Stomach (tissue), 9 donors: ENCODE data around the gene KCNJ9. TPM values are rescaled to one million over a fixed set of nuclear protein-coding genes. Genes with fewer than 3 reads are reported as not detected.

Experiments used
- DNase-seq, 2 donors: peaks; one replicate each; pipeline versions ENCODE4 v3.0.0 to v3.0.0-alpha.2; 2013 to 2019
- H3K27ac ChIP-seq, 5 donors: fragments of 200-600 bp in 4 of 5; sonication (generic) in 4 of 5; one replicate each; pipeline ENCODE4 v1.5.1; 2013 to 2019; ENCODE audit warnings: mild to moderate bottlenecking in 1 of 5, moderate library complexity in 1 of 5
- H3K27me3 ChIP-seq, 3 donors: fragments of 200-600 bp; sonication (generic); one replicate each; pipeline ENCODE4 v1.5.1; 2017 to 2019; ENCODE audit warnings: mixed run types in 1 of 3
- H3K36me3 ChIP-seq, 4 donors: fragments of 200-600 bp; sonication (generic); 1 replicate in 3 of 4; 2 replicates in 1 of 4; pipeline ENCODE4 v1.5.1; 2016 to 2019
- H3K4me1 ChIP-seq, 4 donors: fragments of 200-600 bp; sonication (generic); one replicate each; pipeline ENCODE4 v1.5.1; 2016 to 2019
- H3K4me3 ChIP-seq, 4 donors: fragments of 200-600 bp; sonication (generic) in 3 of 4; one replicate each; pipeline ENCODE4 v1.5.1; 2016 to 2019; ENCODE audit warnings: mild to moderate bottlenecking in 1 of 4
- H3K9me3 ChIP-seq, 4 donors: fragments of 200-600 bp; sonication (generic); one replicate each; pipeline ENCODE4 v1.5.1; 2016 to 2019
- EP300 ChIP-seq: sonication (generic); formaldehyde crosslinking; IDR thresholded peaks from one replicate; pipeline ENCODE4 v1.6.1; 2017; ENCODE audit warnings: antibody characterized with exemption
- POLR2A ChIP-seq, 4 donors: fragments of 450-650 bp; IDR thresholded peaks; one replicate each; pipeline ENCODE4 v1.6.1; 2016; ENCODE audit warnings: antibody characterized with exemption in 4 of 4, control low read depth in 2 of 4, mild to moderate bottlenecking in 1 of 4, moderate library complexity in 1 of 4
- POLR2AphosphoS5 ChIP-seq, 3 donors: sonication (generic); formaldehyde crosslinking; IDR thresholded peaks; one replicate each; pipeline ENCODE4 v1.6.1; 2016; ENCODE audit warnings: antibody characterized with exemption in 3 of 3
- WGBS, 5 donors: extraction: QIAGEN DNeasy Blood & Tissue Kit in 3 of 5; methylation state at CpG; one replicate each; pipeline versions ENCODE4 v1.1.5 to v1.1.7; 2013 to 2018; 5-methylcytosine and 5-hydroxymethylcytosine counted together
- intact Hi-C: fragments of 100-400 bp; cut with DNase I; formaldehyde crosslinking; loops from one replicate; pipeline ENCODE4 v1.15.1; 2023; ENCODE audit warnings: low total_unique reads
- polyA plus RNA-seq, 3 donors: library from polyadenylated mRNA; stranded (reverse); fragments of 200-250 nt; gene quantifications; one replicate each; pipeline ENCODE4 v1.2.3, GENCODE V29; 2013
- total RNA-seq, 5 donors: library from RNA; depleted of rRNA; stranded (reverse); fragments of >200 nt; gene quantifications; one replicate each; pipeline versions ENCODE4 v1.1.0 to v1.2.3, GENCODE V29; 2014 to 2016
- TF ChIP-seq, protein P1 (sequence below), 7 experiments: fragments of 450-650 bp in 4 of 7; fragments of 200-600 bp in 3 of 7; sonication (generic) in 3 of 7; IDR thresholded peaks; one replicate each; pipeline ENCODE4 v1.5.1; 2016 to 2019; ENCODE audit warnings: antibody characterized with exemption in 7 of 7, control low read depth in 2 of 7, mild to moderate bottlenecking in 1 of 7
- donor health status: healthy with polysubstance abuse.
- donor health status: Bipolar disorder and iron deficiency.
- donor health status: healthy.

Gene KCNJ9
- total and polyA plus RNA-seq, 8 donors, result 0.03 to 0.87 (median 0.06) TPM; not detected in 5

DNA sequence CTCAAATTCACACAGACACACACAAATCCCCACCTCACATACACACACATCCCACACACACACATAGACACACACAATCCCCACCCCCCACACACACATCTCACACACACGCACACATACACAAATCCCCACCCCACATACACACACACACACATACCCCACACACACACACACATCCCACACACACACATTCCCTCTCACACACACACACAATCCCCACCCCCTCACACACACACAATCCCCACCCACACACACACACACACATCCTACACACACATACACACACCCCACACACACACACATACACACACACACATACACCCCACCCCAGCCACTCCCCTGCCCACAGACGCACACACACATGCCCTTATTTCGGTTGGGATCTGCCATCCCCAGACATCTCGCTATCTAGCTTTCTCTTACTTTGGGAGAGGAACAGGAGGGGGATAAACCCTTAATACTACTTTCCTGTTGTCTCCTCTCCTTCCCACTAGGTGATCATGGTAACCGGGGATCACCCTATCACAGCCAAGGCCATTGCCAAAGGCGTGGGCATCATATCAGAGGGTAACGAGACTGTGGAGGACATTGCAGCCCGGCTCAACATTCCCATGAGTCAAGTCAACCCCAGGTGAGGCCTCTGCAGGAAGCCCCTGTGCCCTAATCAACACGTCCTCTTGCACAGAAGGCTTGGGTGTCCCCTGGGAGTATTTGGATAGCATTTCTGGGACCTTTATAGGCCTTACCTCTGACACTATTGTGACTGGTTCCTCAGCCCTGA is 52.8 kb downstream of the KCNJ9 start:
- Histone ChIP-seq H3K36me3 (peaks cover 0 to 40% (median 16%) of the 10 kb centered on the region in 4 donors), H3K27ac (no peak overlapping the region), H3K9me3 (no peaks in the 10 kb centered on the region), H3K4me1 (peaks cover 0 to 25% (median 9%) of the 10 kb centered on the region in 4 donors), H3K27me3 (no peaks in the 10 kb centered on the region), H3K4me3 (no peak overlapping the region)
- no peak for TF ChIP-seq EP300
- TF ChIP-seq, protein P1, sequence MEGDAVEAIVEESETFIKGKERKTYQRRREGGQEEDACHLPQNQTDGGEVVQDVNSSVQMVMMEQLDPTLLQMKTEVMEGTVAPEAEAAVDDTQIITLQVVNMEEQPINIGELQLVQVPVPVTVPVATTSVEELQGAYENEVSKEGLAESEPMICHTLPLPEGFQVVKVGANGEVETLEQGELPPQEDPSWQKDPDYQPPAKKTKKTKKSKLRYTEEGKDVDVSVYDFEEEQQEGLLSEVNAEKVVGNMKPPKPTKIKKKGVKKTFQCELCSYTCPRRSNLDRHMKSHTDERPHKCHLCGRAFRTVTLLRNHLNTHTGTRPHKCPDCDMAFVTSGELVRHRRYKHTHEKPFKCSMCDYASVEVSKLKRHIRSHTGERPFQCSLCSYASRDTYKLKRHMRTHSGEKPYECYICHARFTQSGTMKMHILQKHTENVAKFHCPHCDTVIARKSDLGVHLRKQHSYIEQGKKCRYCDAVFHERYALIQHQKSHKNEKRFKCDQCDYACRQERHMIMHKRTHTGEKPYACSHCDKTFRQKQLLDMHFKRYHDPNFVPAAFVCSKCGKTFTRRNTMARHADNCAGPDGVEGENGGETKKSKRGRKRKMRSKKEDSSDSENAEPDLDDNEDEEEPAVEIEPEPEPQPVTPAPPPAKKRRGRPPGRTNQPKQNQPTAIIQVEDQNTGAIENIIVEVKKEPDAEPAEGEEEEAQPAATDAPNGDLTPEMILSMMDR (IDR thresholded peaks at IDR 0.05), result no peak
- no peak for TF ChIP-seq POLR2A (IDR thresholded peaks at IDR 0.05)
- TF ChIP-seq POLR2AphosphoS5 (IDR thresholded peaks at IDR 0.05), result no peak
- intact Hi-C loops, result no loop called here
- DNase-seq, result no peak
- 75 to 82% (median 77%) methylated on average over 9 of the region's 9 CpGs for WGBS, 5 donors

DNA sequence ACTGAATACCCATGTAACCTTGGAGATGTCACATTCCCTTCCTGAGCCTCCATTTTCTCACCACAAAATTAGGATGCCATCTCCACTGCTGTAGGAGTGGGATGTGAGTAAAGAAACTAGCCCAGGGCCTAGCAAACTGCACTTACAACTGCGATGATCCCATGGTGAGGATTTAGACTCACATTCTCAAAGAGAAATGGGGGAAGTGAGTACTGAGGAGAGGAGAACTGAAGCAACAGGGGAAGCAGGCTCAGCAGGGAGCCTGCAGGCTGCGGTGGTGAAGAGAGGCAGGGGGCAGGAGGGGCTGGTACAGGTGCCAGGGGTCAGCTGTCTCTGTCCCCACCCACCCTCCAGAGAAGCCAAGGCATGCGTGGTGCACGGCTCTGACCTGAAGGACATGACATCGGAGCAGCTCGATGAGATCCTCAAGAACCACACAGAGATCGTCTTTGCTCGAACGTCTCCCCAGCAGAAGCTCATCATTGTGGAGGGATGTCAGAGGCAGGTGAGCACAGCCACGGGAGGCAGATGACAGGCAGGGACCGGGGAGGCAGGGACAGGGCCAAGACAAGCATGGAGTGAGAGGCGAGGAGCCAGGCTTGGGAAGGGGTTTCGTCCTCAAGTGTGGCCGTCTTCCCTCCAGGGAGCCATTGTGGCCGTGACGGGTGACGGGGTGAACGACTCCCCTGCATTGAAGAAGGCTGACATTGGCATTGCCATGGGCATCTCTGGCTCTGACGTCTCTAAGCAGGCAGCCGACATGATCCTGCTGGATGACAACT is 53.6 kb downstream of the KCNJ9 start:
- Histone ChIP-seq H3K27me3 (no peaks in the 10 kb centered on the region), H3K36me3 (peaks cover 0 to 36% (median 12%) of the 10 kb centered on the region in 4 donors), H3K27ac (no peak overlapping the region)

DNA sequence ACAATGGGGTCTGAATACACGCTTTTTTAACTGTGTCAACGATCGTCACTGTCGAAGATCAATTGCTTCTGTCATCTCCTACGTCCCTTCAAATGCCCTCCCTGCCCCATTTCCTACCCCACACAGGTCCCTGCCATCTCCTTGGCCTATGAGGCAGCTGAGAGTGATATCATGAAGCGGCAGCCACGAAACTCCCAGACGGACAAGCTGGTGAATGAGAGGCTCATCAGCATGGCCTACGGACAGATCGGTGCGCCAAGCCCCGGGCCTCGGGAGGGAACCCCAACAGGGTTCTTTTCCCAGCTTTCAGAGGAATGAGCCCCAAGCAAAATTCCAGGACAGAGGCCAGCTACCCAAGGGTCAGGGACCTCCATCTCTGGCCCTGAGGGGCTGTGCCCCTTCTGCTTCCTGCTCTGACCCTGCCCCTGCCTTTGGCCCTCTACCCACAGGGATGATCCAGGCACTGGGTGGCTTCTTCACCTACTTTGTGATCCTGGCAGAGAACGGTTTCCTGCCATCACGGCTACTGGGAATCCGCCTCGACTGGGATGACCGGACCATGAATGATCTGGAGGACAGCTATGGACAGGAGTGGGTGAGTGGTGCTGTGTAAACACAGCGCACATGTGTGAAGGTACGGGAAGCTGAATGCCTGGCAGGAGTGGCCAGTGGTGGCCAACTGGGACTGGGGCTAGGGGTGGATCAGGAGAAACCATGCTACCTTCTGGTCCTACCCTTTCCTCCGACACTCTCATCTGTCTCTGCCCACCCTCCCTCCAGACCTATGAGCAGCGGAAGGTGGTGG is 55.0 kb downstream of the KCNJ9 start:
- WGBS, 5 donors, result 85 to 89% (median 87%) methylated on average over 20 to 22 of the region's 22 CpGs
- H3K27ac ChIP-seq, result no peak overlapping the region
- peaks cover 0 to 29% (median 9%) of the 10 kb centered on the region in 4 donors for H3K36me3 ChIP-seq
- intact Hi-C loops, result no loop called here
- H3K4me1 ChIP-seq, result peaks cover 0 to 15% (median 5%) of the 10 kb centered on the region in 4 donors
- no peak overlapping the region for H3K4me3 ChIP-seq
- TF ChIP-seq, protein P1 (IDR thresholded peaks at IDR 0.05), result no peak
- TF ChIP-seq POLR2AphosphoS5 (IDR thresholded peaks at IDR 0.05), result no peak
- peaks cover 0 to 5% (median 0%) of the 10 kb centered on the region in 3 donors for H3K27me3 ChIP-seq
- H3K9me3 ChIP-seq, result no peaks in the 10 kb centered on the region
- no peak for DNase-seq

More for the DNA sequence above, 53.6 kb downstream of the KCNJ9 start:
- no peak for DNase-seq
- Histone ChIP-seq H3K4me3 (no peak overlapping the region), H3K9me3 (no peaks in the 10 kb centered on the region), H3K4me1 (peaks cover 0 to 25% (median 9%) of the 10 kb centered on the region in 4 donors)
- WGBS, 5 donors, result 78 to 87% (median 85%) methylated on average over 17 to 20 of the region's 20 CpGs
- TF ChIP-seq, protein P1 (IDR thresholded peaks at IDR 0.05), result no peak
- no peak for TF ChIP-seq EP300
- no peak for TF ChIP-seq POLR2A (IDR thresholded peaks at IDR 0.05)
- TF ChIP-seq POLR2AphosphoS5 (IDR thresholded peaks at IDR 0.05), result no peak
- intact Hi-C loops, result no loop called here

DNA sequence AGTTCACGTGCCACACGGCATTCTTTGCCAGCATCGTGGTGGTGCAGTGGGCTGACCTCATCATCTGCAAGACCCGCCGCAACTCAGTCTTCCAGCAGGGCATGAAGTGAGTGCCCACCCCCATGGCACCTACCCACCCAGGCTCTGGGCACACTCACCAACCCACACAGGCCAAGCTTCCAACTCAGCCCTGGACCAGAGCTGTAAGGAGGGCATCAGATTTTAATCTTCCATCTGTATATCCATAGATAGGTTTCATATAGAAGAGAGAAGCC is 55.5 kb downstream of the KCNJ9 start:
- intact Hi-C loops, result no loop called here
- Histone ChIP-seq H3K4me3 (no peak overlapping the region), H3K27ac (no peak overlapping the region), H3K36me3 (peaks cover 0 to 29% (median 9%) of the 10 kb centered on the region in 4 donors), H3K27me3 (peaks cover 0 to 5% (median 0%) of the 10 kb centered on the region in 3 donors), H3K4me1 (peaks cover 0 to 10% (median 4%) of the 10 kb centered on the region in 4 donors), H3K9me3 (no peaks in the 10 kb centered on the region)
- TF ChIP-seq EP300 (no peak), POLR2AphosphoS5 (IDR thresholded peaks at IDR 0.05) (no peak), POLR2A (IDR thresholded peaks at IDR 0.05) (no peak)
- TF ChIP-seq, protein P1 (IDR thresholded peaks at IDR 0.05), result no peak
- WGBS, 5 donors, result 85 to 92% (median 88%) methylated on average over 5 of the region's 5 CpGs
- DNase-seq, result no peak
